Measurements from ENCODE around the gene CDH23.

CDH23 gene

DNA sequence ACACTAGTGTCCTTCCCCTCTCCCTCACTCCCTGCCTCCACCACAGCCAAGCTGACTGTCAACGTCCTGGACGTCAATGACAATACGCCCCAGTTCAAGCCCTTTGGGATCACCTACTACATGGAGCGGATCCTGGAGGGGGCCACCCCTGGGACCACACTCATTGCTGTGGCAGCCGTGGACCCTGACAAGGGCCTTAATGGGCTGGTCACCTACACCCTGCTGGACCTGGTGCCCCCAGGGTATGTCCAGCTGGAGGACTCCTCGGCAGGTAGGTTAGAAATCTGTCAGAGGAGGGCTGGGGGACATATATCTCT is 401.5 kb downstream of the CDH23 start:
- H3K79me2 ChIP-seq (ENCODE audit: insufficient read depth, low read length), result no peaks in the 10 kb centered on the region
- no peaks in the 10 kb centered on the region for H3K9me2 ChIP-seq (replicated peaks; ENCODE audit: low read depth, low read length)
- no peaks in the 10 kb centered on the region for H3K27me3 ChIP-seq (ENCODE audit: insufficient read depth, low read length, poor library complexity, severe bottlenecking)
- TF ChIP-seq, protein P1, sequence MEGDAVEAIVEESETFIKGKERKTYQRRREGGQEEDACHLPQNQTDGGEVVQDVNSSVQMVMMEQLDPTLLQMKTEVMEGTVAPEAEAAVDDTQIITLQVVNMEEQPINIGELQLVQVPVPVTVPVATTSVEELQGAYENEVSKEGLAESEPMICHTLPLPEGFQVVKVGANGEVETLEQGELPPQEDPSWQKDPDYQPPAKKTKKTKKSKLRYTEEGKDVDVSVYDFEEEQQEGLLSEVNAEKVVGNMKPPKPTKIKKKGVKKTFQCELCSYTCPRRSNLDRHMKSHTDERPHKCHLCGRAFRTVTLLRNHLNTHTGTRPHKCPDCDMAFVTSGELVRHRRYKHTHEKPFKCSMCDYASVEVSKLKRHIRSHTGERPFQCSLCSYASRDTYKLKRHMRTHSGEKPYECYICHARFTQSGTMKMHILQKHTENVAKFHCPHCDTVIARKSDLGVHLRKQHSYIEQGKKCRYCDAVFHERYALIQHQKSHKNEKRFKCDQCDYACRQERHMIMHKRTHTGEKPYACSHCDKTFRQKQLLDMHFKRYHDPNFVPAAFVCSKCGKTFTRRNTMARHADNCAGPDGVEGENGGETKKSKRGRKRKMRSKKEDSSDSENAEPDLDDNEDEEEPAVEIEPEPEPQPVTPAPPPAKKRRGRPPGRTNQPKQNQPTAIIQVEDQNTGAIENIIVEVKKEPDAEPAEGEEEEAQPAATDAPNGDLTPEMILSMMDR (conservative IDR thresholded peaks at IDR 0.05; ENCODE audit: low read length), result no peak
- TF ChIP-seq EZH2phosphoT487 (IDR thresholded peaks at IDR 0.05; ENCODE audit: borderline replicate concordance), result no peak
- H3K9me3 ChIP-seq (ENCODE audit: insufficient read depth, low read depth, low read length), result no peaks in the 10 kb centered on the region
- no peak overlapping the region for H2AFZ ChIP-seq (ENCODE audit: low read length)
- H3K4me1 ChIP-seq (ENCODE audit: insufficient read depth, low read length, poor library complexity, severe bottlenecking), result peaks cover 5% of the 10 kb centered on the region
- H3K36me3 ChIP-seq (ENCODE audit: insufficient read depth, low read length), result no peaks in the 10 kb centered on the region
- no peaks in the 10 kb centered on the region for H3F3A ChIP-seq (ENCODE audit: low read depth)
- no peaks in the 10 kb centered on the region for H4K20me1 ChIP-seq (ENCODE audit: insufficient read depth, low read length, poor library complexity, severe bottlenecking)
- no peak overlapping the region for H3K9ac ChIP-seq (ENCODE audit: low read depth, low read length, poor library complexity, severe bottlenecking)
- H3K4me2 ChIP-seq (ENCODE audit: low read depth, low read length, poor library complexity, severe bottlenecking), result no peak overlapping the region
- H3K4me3 ChIP-seq (ENCODE audit: low read length, poor library complexity, severe bottlenecking), result no peak overlapping the region

DNA sequence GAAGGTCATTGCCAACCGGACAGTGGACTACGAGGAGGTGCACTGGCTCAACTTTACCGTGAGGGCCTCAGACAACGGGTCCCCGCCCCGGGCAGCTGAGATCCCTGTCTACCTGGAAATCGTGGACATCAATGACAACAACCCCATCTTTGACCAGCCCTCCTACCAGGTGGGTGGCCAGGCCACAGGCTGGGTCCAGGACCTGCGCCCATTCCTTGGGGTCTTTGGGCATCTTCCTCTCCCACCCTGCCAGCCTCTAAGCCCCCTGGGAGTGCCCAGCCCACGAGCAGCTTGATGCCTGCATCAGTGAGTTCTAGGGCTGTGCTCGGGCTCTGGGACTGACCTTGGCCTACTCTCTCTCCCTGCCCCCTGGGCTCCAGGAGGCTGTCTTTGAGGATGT is 402.4 kb downstream of the CDH23 start:
- Histone ChIP-seq H2AFZ (ENCODE audit: low read length) (no peak overlapping the region), H3K4me3 (ENCODE audit: low read length, poor library complexity, severe bottlenecking) (no peak overlapping the region), H3F3A (ENCODE audit: low read depth) (no peaks in the 10 kb centered on the region), H3K27me3 (ENCODE audit: insufficient read depth, low read length, poor library complexity, severe bottlenecking) (no peaks in the 10 kb centered on the region), H3K79me2 (ENCODE audit: insufficient read depth, low read length) (no peaks in the 10 kb centered on the region), H3K9me2 (replicated peaks; ENCODE audit: low read depth, low read length) (no peaks in the 10 kb centered on the region), H3K9me3 (ENCODE audit: insufficient read depth, low read depth, low read length) (no peaks in the 10 kb centered on the region), H3K4me2 (ENCODE audit: low read depth, low read length, poor library complexity, severe bottlenecking) (no peak overlapping the region), H3K36me3 (ENCODE audit: insufficient read depth, low read length) (no peaks in the 10 kb centered on the region), H3K9ac (ENCODE audit: low read depth, low read length, poor library complexity, severe bottlenecking) (no peak overlapping the region), H4K20me1 (ENCODE audit: insufficient read depth, low read length, poor library complexity, severe bottlenecking) (no peaks in the 10 kb centered on the region), H3K4me1 (ENCODE audit: insufficient read depth, low read length, poor library complexity, severe bottlenecking) (peaks cover 5% of the 10 kb centered on the region)
- no peak for TF ChIP-seq EZH2phosphoT487 (IDR thresholded peaks at IDR 0.05; ENCODE audit: borderline replicate concordance)
- TF ChIP-seq, protein P1 (conservative IDR thresholded peaks at IDR 0.05; ENCODE audit: low read length), result no peak

DNA sequence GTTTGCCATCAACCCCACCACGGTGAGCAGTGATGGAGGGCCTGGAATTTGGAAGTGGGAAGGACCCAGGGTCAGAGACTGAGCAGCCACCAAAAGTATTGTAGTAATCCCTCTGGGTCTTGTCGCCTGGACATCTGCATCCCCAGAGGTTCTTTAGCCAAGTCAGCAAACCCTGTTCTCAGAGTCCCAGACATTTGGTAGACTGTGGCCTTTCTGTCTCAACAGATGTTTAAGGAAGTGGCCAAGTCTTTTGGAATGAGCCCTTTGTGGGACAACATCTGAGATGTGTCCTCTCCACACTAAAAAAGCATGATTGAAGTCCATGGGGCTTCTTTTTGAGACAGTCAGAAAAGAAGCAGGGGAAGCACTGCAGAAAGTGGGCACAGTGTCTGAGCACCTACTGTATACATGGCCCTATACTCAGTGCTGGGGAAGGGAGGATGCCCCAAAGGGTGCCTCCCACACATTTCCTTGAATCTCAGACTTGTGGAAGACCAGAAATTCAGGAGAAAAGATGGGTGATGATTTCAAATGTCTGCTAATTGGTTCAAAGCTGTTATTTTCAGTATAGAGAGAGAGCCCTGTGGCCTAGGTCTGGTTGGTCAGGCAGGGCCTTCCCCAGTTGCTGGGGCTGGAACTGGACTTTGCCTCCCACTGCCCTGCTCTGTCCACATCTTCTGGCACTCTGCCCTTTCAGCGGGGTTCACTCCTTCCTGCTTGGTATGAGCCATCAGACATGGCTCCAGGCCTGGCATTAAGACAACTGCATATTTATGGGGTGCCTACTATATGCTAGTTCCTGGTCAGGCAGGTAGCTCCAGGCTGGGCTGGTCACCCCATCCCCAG is 403.1 kb downstream of the CDH23 start:
- Histone ChIP-seq H3K4me3 (ENCODE audit: low read length, poor library complexity, severe bottlenecking) (no peak overlapping the region), H4K20me1 (ENCODE audit: insufficient read depth, low read length, poor library complexity, severe bottlenecking) (no peaks in the 10 kb centered on the region), H3K4me1 (ENCODE audit: insufficient read depth, low read length, poor library complexity, severe bottlenecking) (peaks cover 5% of the 10 kb centered on the region), H3K9me3 (ENCODE audit: insufficient read depth, low read depth, low read length) (no peaks in the 10 kb centered on the region), H3K9me2 (replicated peaks; ENCODE audit: low read depth, low read length) (no peaks in the 10 kb centered on the region), H3K9ac (ENCODE audit: low read depth, low read length, poor library complexity, severe bottlenecking) (no peak overlapping the region), H3K27me3 (ENCODE audit: insufficient read depth, low read length, poor library complexity, severe bottlenecking) (no peaks in the 10 kb centered on the region), H3K36me3 (ENCODE audit: insufficient read depth, low read length) (no peaks in the 10 kb centered on the region), H2AFZ (ENCODE audit: low read length) (no peak overlapping the region), H3K4me2 (ENCODE audit: low read depth, low read length, poor library complexity, severe bottlenecking) (no peak overlapping the region), H3F3A (ENCODE audit: low read depth) (no peaks in the 10 kb centered on the region), H3K79me2 (ENCODE audit: insufficient read depth, low read length) (no peaks in the 10 kb centered on the region)
- TF ChIP-seq, protein P1 (conservative IDR thresholded peaks at IDR 0.05; ENCODE audit: low read length), result no peak
- TF ChIP-seq EZH2phosphoT487 (IDR thresholded peaks at IDR 0.05; ENCODE audit: borderline replicate concordance), result no peak

All from Loucy (cell line).